IMR-90 (cell line): ENCODE measurements around the gene ATG10. TPM values are rescaled to one million over a fixed set of nuclear protein-coding genes. Genes with fewer than 3 reads are reported as not detected.
A peak's percentile ranks its signal among the peaks of the same experiment; 100 is the strongest.
"Not testable (repeated sequence)": the region's sequence is repeated elsewhere in the genome, so short reads cannot be mapped to it uniquely, and the experiment has no call there.

Experiments used
- ATAC-seq: fragments of 200-7000 bp; cut with Tn5 transposase; 2 replicates; pipeline ENCODE4 v1.9.1; 2020; ENCODE audit warnings: low read depth, mild to moderate bottlenecking, moderate library complexity
- BruUV-seq: library from RNA; stranded (reverse); fragments of 400-500 nt; replicated peaks from 2 replicates; lab custom pipeline; 2021; lab: Mats Ljungman, UMichigan
- CTCF ChIA-PET: fragments of 300-600 bp; formaldehyde crosslinking; extraction: SDS; loops from one replicate; lab custom pipeline; 2021; ENCODE audit warnings: antibody characterized with exemption; lab: Yijun Ruan, JAX
- POLR2A ChIA-PET: fragments of 300-600 bp; sonication (Branson Sonifier 250); formaldehyde crosslinking; loops from one replicate; lab custom pipeline; 2022; ENCODE audit warnings: antibody characterized with exemption; ENCODE audit not compliant: unreplicated experiment; lab: Charles Lee
- DNase-seq: peaks from one replicate; pipeline ENCODE4 v3.0.0; 2013
- H2AFZ ChIP-seq: replicated peaks from 2 replicates; pipeline ENCODE3; 2013; ENCODE audit warnings: low read length, mild to moderate bottlenecking; ENCODE audit not compliant: poor library complexity
- H2AK5ac ChIP-seq: 2 replicates; pipeline ENCODE4 v1.6.1; 2013; ENCODE audit warnings: low read depth, low read length, inconsistent platforms
- H2AK9ac ChIP-seq: replicated peaks from 2 replicates; pipeline ENCODE3; 2013; ENCODE audit warnings: mild to moderate bottlenecking, low read depth, low read length, moderate library complexity; ENCODE audit not compliant: poor library complexity
- H2BK120ac ChIP-seq: 2 replicates; pipeline ENCODE4 v1.6.1; 2013; ENCODE audit warnings: low read depth, low read length, inconsistent platforms
- H2BK15ac ChIP-seq: 3 replicates; pipeline ENCODE4 v1.6.1; 2013; ENCODE audit warnings: low read depth, low read length, inconsistent platforms
- H2BK20ac ChIP-seq: 2 replicates; pipeline ENCODE4 v1.6.1; 2013; ENCODE audit warnings: low read depth, mild to moderate bottlenecking, inconsistent platforms, low read length, moderate library complexity
- H2BK5ac ChIP-seq: 2 replicates; pipeline ENCODE4 v1.6.1; 2013; ENCODE audit warnings: mild to moderate bottlenecking, low read depth, low read length, inconsistent platforms; ENCODE audit not compliant: poor library complexity, severe bottlenecking
- H3K14ac ChIP-seq: replicated peaks from 2 replicates; pipeline ENCODE4 v1.6.1; 2013; ENCODE audit warnings: low read depth, low read length, inconsistent platforms
- H3K18ac ChIP-seq: 2 replicates; pipeline ENCODE4 v1.6.1; 2013; ENCODE audit warnings: low read depth, low read length, control low read depth
- H3K23ac ChIP-seq: 2 replicates; pipeline ENCODE4 v1.6.1; 2013; ENCODE audit warnings: low read depth, low read length, inconsistent platforms
- H3K27ac ChIP-seq: 2 replicates; pipeline ENCODE4 v1.5.1; 2013; ENCODE audit warnings: mild to moderate bottlenecking, control low read depth, low read length; ENCODE audit not compliant: insufficient read depth
- H3K27me3 ChIP-seq: 2 replicates; pipeline ENCODE4 v1.6.1; 2013; ENCODE audit warnings: low read length; ENCODE audit not compliant: control insufficient read depth, insufficient read depth
- H3K36me3 ChIP-seq: 2 replicates; pipeline ENCODE4 v1.6.1; 2013; ENCODE audit warnings: low read length, mixed read lengths; ENCODE audit not compliant: control insufficient read depth, insufficient read depth
- H3K4ac ChIP-seq: 2 replicates; pipeline ENCODE4 v1.6.1; 2013; ENCODE audit warnings: low read depth, low read length, inconsistent platforms
- H3K4me1 ChIP-seq: 2 replicates; pipeline ENCODE4 v1.6.1; 2013; ENCODE audit warnings: low read length, mixed read lengths; ENCODE audit not compliant: control insufficient read depth, insufficient read depth
- H3K4me2 ChIP-seq: 2 replicates; pipeline ENCODE4 v1.6.1; 2013; ENCODE audit warnings: low read depth, mild to moderate bottlenecking, control low read depth, low read length, moderate library complexity
- H3K4me3 ChIP-seq: 2 replicates; pipeline ENCODE4 v1.5.1; 2013; ENCODE audit warnings: low read depth, mild to moderate bottlenecking, control low read depth, low read length, moderate library complexity; ENCODE audit not compliant: insufficient read depth
- H3K56ac ChIP-seq: 2 replicates; pipeline ENCODE4 v1.6.1; 2013; ENCODE audit warnings: low read length, inconsistent platforms; ENCODE audit not compliant: insufficient read depth; ENCODE audit errors: extremely low read depth
- H3K79me1 ChIP-seq, 2 experiments: 2 replicates each; pipeline ENCODE4 v1.6.1; 2013; ENCODE audit warnings: low read length in 2 of 2, inconsistent platforms in 1 of 2, low read depth in 1 of 2
- H3K9ac ChIP-seq: 2 replicates; pipeline ENCODE4 v1.6.1; 2013; ENCODE audit warnings: low read depth, low read length, control low read depth
- H3K9me1 ChIP-seq: 2 replicates; pipeline ENCODE4 v1.6.1; 2013; ENCODE audit warnings: low read length, inconsistent platforms; ENCODE audit not compliant: insufficient read depth
- H3K9me3 ChIP-seq: 2 replicates; pipeline ENCODE4 v1.6.1; 2013; ENCODE audit warnings: low read length; ENCODE audit not compliant: control insufficient read depth, insufficient read depth
- H4K20me1 ChIP-seq: 2 replicates; pipeline ENCODE4 v1.6.1; 2013; ENCODE audit warnings: low read length, inconsistent platforms; ENCODE audit not compliant: insufficient read depth
- H4K5ac ChIP-seq: 2 replicates; pipeline ENCODE4 v1.6.1; 2013; ENCODE audit warnings: mild to moderate bottlenecking, low read depth, low read length, control low read depth
- H4K8ac ChIP-seq, 2 experiments: 2 replicates each; pipeline ENCODE4 v1.6.1; 2013; ENCODE audit warnings: low read depth in 2 of 2, low read length in 2 of 2, control low read depth in 1 of 2, inconsistent platforms in 1 of 2
- H4K91ac ChIP-seq: 2 replicates; pipeline ENCODE4 v1.6.1; 2013; ENCODE audit warnings: low read depth, low read length, inconsistent platforms; ENCODE audit not compliant: insufficient read depth
- WGBS, 2 experiments: methylation state at CpG; one replicate each; pipeline versions ENCODE4 v1.1.5 to v1.1.7; 2013; ENCODE audit warnings: missing lambda C conversion rate in 2 of 2; ENCODE audit not compliant: insufficient read length in 1 of 2; ENCODE audit errors: extremely low coverage in 2 of 2; 5-methylcytosine and 5-hydroxymethylcytosine counted together
- dilution Hi-C: fragments of 300-500 bp; cut with HindIII; formaldehyde crosslinking; loops from one replicate; pipeline ENCODE4 v1.14.3; 2018; ENCODE audit warnings: low sequenced_read_pairs; ENCODE audit not compliant: unreplicated experiment
- in situ Hi-C: fragments of 300-500 bp; cut with MboI; formaldehyde crosslinking; loops from 3 replicates; pipeline ENCODE4 v1.14.3; 2019; ENCODE audit warnings: low sequenced_read_pairs, inconsistent platforms, mixed read lengths
- intact Hi-C: fragments of 100-400 bp; cut with micrococcal nuclease; formaldehyde crosslinking; loops from 2 replicates; pipeline ENCODE4 v1.10.0; 2022
- polyA plus RNA-seq, 3 experiments: library from polyadenylated mRNA; depleted of rRNA; stranded (reverse); fragments of >200 nt; gene quantifications; 2 replicates each; pipeline ENCODE4 v1.2.3, GENCODE V29; 2012; ENCODE audit warnings: low replicate concordance in 1 of 3
- total RNA-seq: library from RNA; depleted of rRNA; stranded (reverse); fragments of >200 nt; gene quantifications from 2 replicates; pipeline ENCODE4 v1.2.3, GENCODE V29; 2012

The ATG10 gene
- total and polyA plus RNA-seq, 2 of the 4 experiments (the other 2 are of a cell fraction), result 3.4 to 8.1 TPM

GRCh38 chr5:82272571-82273356, 300.9 kb downstream of the ATG10 start:
- ATAC-seq, result 0 out of 2 replicates have a peak, but pooled peaks have one; percentile 8
- dilution Hi-C loops, intact Hi-C loops, H3K4me1 ChIP-seq, H4K5ac ChIP-seq, H3K27ac ChIP-seq, H4K20me1 ChIP-seq, DNase-seq, H2BK15ac ChIP-seq, H4K8ac ChIP-seq, H3K4me2 ChIP-seq, H2AK9ac ChIP-seq, POLR2A ChIA-PET, BruUV-seq, H3K4me3 ChIP-seq, H2BK5ac ChIP-seq, H2BK120ac ChIP-seq, H3K9me1 ChIP-seq, H2AFZ ChIP-seq, H4K91ac ChIP-seq, H3K9ac ChIP-seq, H3K14ac ChIP-seq, CTCF ChIA-PET, H3K9me3 ChIP-seq, H3K23ac ChIP-seq, in situ Hi-C loops, H3K27me3 ChIP-seq, H3K56ac ChIP-seq, H3K18ac ChIP-seq, H2AK5ac ChIP-seq, H2BK20ac ChIP-seq, H3K4ac ChIP-seq: not testable (repeated sequence)
- H3K36me3 ChIP-seq, result peaks cover 26% of the 10 kb centered on the region
- H3K79me1 ChIP-seq, result peaks cover 22 to 36% of the 10 kb centered on the region in 2 experiments
- WGBS, 2 experiments, result 84% methylated on average over 10 of the region's 24 CpGs; no CpG with 5 or more reads in 1 of the 2 experiments
